Measurements from ENCODE around the gene ADCY2.

Gene ADCY2

GRCh38 chr5:7828269-7828668, 432.3 kb downstream of the ADCY2 start:
- no peak for DNase-seq (ENCODE audit: low read depth in 2 of 2)

DNA sequence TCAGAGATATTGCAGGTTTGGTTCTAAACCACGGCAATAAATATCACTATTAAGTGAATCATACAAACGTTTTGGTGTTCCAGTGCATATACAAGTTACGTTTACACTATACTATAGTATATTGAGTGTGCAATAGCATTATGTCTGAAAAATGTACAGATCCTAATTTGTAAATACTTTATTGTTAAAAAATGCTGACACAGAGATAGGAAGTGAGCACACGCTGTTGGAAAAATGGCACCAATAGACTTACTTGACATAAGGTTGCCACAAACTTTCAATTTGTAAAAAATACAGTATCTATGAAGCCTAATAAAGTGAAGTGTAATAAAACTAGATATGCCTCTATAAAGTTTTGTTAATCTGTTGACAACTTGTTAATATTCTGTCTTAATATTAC, 439.0 kb downstream of the ADCY2 start:
- DNase-seq (ENCODE audit: low read depth in 2 of 2): no peak

- DNase-seq (ENCODE audit: low read depth in 2 of 2): no peak
Observed at GRCh38 chr5:7837403-7837802, 441.5 kb downstream of the ADCY2 start.

GRCh38 chr5:7842531-7842930, 446.6 kb downstream of the ADCY2 start:
- DNase-seq (ENCODE audit: low read depth in 2 of 2): no peak

DNA sequence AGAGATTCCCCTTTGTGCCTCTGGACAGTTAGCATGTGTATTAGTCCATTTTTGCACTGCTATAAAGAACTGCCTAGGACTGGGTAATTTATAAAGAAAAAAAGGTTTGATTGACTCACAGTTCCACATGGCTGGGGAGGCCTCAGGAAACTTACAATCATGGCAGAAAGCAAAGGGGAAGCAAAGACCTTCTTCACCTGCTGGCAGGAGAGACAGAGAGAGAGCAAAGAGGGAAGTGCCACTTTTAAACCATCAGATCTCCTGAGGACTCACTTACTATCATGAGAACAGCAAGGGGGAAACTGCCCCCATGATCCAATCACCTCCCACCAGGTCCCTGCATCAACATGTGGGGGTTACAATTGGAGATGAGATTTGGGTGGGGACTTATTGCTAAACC, 449.0 kb downstream of the ADCY2 start:
- no peak for DNase-seq (ENCODE audit: low read depth in 2 of 2)

DNA sequence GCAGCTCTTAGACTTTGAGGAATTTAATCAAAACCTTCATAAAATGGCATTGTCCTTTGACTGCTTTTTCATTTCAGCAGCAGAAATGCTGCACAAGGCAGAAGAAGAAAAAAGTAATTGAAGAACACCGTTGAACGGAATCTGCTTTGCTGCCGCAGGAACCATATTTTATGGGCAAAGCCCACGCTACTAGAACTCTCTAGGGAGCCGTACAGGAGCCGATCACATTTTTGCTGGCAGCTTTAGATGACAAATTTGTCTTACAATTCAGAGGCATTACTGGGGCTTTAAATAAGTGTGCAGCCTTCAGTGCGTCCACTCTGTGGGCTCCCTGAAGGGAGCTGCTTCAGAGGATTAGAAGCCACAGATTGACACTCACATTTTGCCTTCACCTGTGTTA, 449.6 kb downstream of the ADCY2 start:
- DNase-seq (ENCODE audit: low read depth in 2 of 2): no peak

- DNase-seq (ENCODE audit: low read depth in 2 of 2): no peak
Observed at GRCh38 chr5:7846327-7846726, 450.4 kb downstream of the ADCY2 start.

- DNase-seq (ENCODE audit: low read depth in 2 of 2): no peak
Observed at GRCh38 chr5:7848296-7848695, 452.4 kb downstream of the ADCY2 start.

GRCh38 chr5:7849681-7850394, 453.9 kb downstream of the ADCY2 start:
- no peak for DNase-seq (ENCODE audit: low read depth in 2 of 2)

GRCh38 chr5:7850395-7851239, 454.7 kb downstream of the ADCY2 start, which contains the start of gene CFAP90:
Gene CFAP90, minus strand, starts transcription at chr5:7851133. Its CDS starts 112 bp downstream, at chr5:7851021.
- DNase-seq (ENCODE audit: low read depth in 2 of 2): no peak

- DNase-seq (ENCODE audit: low read depth in 2 of 2): no peak
Observed at GRCh38 chr5:7851240-7851592, 455.3 kb downstream of the ADCY2 start.

DNA sequence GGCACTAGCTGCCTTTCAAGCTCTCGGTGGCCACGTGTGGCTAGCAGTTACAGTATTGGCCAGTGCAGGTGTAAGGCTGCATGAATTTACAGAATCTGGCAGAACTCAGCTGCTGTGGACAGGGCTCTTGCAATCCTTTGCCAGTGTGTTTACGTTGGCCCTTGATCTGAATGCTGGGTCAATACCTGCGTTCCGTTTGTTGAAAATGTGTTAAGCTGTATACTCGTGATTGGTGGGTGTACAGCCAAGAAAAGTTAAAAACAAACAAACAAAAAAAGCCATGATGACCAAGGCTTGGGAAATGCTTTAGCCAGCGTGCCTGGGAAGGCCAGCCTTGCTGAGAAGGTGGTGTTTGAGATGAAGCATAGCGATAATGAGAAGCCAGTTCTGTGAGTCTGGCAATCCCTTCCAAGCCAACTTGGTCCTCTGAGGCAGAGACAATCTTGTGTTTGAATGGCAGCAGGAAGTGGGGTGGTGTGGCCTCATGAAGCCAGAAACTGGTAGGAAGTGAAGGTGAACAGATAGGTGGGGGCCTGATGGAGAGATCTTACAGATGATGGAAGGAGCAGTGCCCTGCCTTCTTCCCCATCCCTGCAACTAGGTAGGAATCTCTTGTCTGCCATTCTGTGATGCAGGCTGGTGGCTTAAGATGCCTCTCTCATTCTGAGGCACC, 455.8 kb downstream of the ADCY2 start:
- no peak for DNase-seq (ENCODE audit: low read depth in 2 of 2)

- DNase-seq (ENCODE audit: low read depth in 2 of 2): no peak
Observed at GRCh38 chr5:7852542-7852941, 456.6 kb downstream of the ADCY2 start.

GRCh38 chr5:7852988-7853387, 457.1 kb downstream of the ADCY2 start:
- DNase-seq (ENCODE audit: low read depth in 2 of 2): no peak

DNA sequence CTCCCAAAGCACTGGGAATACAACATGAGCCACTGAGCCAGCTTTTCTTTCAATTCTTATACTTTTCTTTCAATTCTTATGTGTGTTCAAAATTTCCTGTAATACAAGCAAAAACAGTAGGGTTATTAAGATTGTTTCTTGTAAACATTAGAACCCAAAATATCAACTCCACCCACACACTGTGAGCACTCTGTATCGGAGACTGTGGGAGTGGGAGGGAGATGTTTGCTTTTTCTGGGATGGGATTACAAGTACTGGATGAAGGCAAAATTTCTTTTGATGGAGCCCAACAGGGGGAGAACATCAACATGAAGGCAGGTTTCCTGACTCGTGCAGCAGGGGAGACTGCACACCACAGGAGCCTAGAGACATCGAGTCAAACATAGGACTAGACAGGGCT, 459.7 kb downstream of the ADCY2 start:
- no peak for DNase-seq (ENCODE audit: low read depth in 2 of 2)

GRCh38 chr5:7856855-7857254, 460.9 kb downstream of the ADCY2 start:
- DNase-seq (ENCODE audit: low read depth in 2 of 2): no peak

- no peak for DNase-seq (ENCODE audit: low read depth in 2 of 2)
Observed at GRCh38 chr5:7857361-7857760, 461.4 kb downstream of the ADCY2 start.

DNA sequence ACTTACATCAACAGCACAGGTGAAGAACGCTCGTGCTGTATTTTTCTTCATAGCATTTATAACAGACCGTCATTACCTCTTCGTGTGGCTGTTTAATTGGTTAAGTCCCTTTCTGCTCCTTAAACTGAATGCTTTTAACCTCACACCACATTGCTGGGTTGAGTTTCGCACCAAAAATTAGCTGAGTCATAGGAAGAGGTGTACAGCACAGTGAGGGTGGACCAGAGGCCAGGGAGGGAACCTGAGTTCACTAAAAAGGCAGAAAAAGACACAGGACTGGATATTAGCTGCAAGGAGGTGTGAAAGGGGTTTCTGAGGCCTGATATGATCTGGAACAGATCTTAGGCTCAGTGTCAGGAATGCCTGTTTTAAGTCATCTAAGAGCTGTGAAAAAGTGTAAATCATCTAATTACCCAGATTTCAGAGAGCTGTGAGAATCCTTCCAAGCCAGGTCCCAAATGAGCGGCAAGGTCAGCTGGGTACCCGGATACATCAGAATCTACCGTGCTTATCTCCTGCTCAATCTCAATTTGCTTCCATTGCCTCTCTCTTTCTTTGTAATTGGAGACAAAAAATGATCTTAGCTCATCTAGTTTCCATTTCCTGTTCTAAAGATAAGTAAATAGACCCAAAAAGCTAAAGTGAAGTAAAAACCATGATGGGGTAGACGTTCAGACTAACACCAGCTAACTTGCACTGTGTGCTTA, 462.1 kb downstream of the ADCY2 start:
- no peak for DNase-seq (ENCODE audit: low read depth in 2 of 2)

- DNase-seq (ENCODE audit: low read depth in 2 of 2): no peak
Observed at GRCh38 chr5:7866196-7866595, 470.3 kb downstream of the ADCY2 start.

- no peak for DNase-seq (ENCODE audit: low read depth in 2 of 2)
Observed at GRCh38 chr5:7867260-7867659, 471.3 kb downstream of the ADCY2 start.

- DNase-seq (ENCODE audit: low read depth in 2 of 2): no peak
Observed at GRCh38 chr5:7868427-7868772, 472.5 kb downstream of the ADCY2 start.
